Activated CD4-positive, CD25-positive, alpha-beta regulatory T cell treated with anti-CD3 and anti-CD28 coated beads, Interleukin-2, amount 50 U/mL, for 72 hours (primary cell): ENCODE results near the gene TCIRG1.
"Not testable (repeated sequence)": the region's sequence is repeated elsewhere in the genome, so short reads cannot be mapped to it uniquely, and the experiment has no call there.

ENCODE experiments used
- DNase-seq: peaks from one replicate; pipeline ENCODE4 v3.0.0; 2021

TCIRG1 gene

GRCh38 chr11:68056317-68057285 lies 17.8 kb downstream of the TCIRG1 start:
- DNase-seq, result no peak

GRCh38 chr11:68057807-68058206 lies 19.0 kb downstream of the TCIRG1 start:
- DNase-seq, result no peak

- no peak for DNase-seq
These were observed 22.7 kb downstream of the TCIRG1 start for GRCh38 chr11:68061508-68061907.

GRCh38 chr11:68064926-68065325 lies 26.1 kb downstream of the TCIRG1 start:
- DNase-seq, result no peak

- no peak for DNase-seq
These were observed 27.0 kb downstream of the TCIRG1 start for GRCh38 chr11:68065841-68066240.

- no peak for DNase-seq
These were observed 27.9 kb downstream of the TCIRG1 start for GRCh38 chr11:68066742-68067141.

GRCh38 chr11:68067991-68068390 lies 29.2 kb downstream of the TCIRG1 start:
- no peak for DNase-seq

- no peak for DNase-seq
These were observed 32.6 kb downstream of the TCIRG1 start for GRCh38 chr11:68071281-68072048.

- DNase-seq, result no peak
These were observed 35.9 kb downstream of the TCIRG1 start for GRCh38 chr11:68074584-68075352.

- no peak for DNase-seq
These were observed 37.7 kb downstream of the TCIRG1 start for GRCh38 chr11:68076371-68077042.

- no peak for DNase-seq
These were observed 39.1 kb downstream of the TCIRG1 start for GRCh38 chr11:68077617-68078582.

- no peak for DNase-seq
These were observed 42.0 kb downstream of the TCIRG1 start for GRCh38 chr11:68080860-68081259.

GRCh38 chr11:68081691-68082090 lies 42.9 kb downstream of the TCIRG1 start:
- no peak for DNase-seq

- DNase-seq, result no peak
These were observed 43.7 kb downstream of the TCIRG1 start for GRCh38 chr11:68082481-68082880.

GRCh38 chr11:68083517-68083916 lies 44.7 kb downstream of the TCIRG1 start:
- no peak for DNase-seq

GRCh38 chr11:68089679-68090078 lies 50.9 kb downstream of the TCIRG1 start:
- no peak for DNase-seq

GRCh38 chr11:68090287-68090686 lies 51.5 kb downstream of the TCIRG1 start:
- DNase-seq, result no peak

- DNase-seq, result no peak
These were observed 51.9 kb downstream of the TCIRG1 start for GRCh38 chr11:68090706-68091105.

- no peak for DNase-seq
These were observed 53.6 kb downstream of the TCIRG1 start for GRCh38 chr11:68092411-68092810.

GRCh38 chr11:68092946-68093345 lies 54.1 kb downstream of the TCIRG1 start:
- not testable (repeated sequence) for DNase-seq

GRCh38 chr11:68093565-68093964 lies 54.7 kb downstream of the TCIRG1 start:
- DNase-seq, result no peak
